ENCODE data around the gene TFIP11. TPM values are rescaled to one million over a fixed set of nuclear protein-coding genes. Genes with fewer than 3 reads are reported as not detected.

The TFIP11 gene
- total and polyA plus RNA-seq, 2 donors from 2014 or later: 26.7 to 34.2 TPM

DNA sequence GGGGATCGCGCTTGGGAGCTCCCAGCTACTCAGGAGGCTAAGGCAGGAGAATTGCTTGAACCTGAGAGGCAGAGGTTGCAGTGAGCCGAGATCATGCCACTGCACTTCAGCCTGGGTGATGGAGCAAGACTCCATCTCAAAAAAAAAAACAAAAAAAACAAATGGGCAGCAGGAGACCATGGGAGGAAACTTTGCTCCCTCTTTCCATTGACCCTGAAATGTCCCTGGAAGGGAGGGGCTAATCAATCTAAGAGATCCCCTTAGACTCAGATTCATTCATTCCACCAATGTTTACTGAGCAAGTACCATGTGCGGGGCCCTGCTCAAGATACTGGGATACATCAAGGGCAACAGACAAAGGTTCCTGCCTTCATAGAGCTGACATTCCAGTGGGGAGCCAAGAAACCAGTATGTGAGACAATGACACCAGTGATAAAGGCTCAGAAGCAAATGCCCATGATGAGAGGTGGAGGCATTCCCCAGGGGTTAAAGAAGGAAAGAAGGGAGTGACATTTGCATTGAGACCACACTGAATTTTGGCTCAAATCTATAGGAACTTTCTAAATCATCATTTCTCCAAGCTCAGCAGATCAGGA lies 37.7 kb upstream of the TFIP11 start:
- Histone ChIP-seq H3K9ac (ENCODE audit: low read length in 3 of 3) (peak overlapping the region in 1 of 3 donors; percentile 26), H3K4me3 (ENCODE audit: low read length in 3 of 3) (no peak overlapping the region), H3K9me3 (ENCODE audit: control insufficient read depth in 2 of 3, insufficient read depth in 1 of 3, low read length in 3 of 3) (no peaks in the 10 kb centered on the region), H3K4me1 (ENCODE audit: control insufficient read depth in 2 of 3, insufficient read depth in 2 of 3, low read depth in 1 of 3, low read length in 3 of 3) (peaks cover 0 to 18% (median 4%) of the 10 kb centered on the region in 3 donors), H3K27me3 (ENCODE audit: control insufficient read depth, insufficient read depth, low read length) (no peaks in the 10 kb centered on the region), H3K27ac (ENCODE audit: low read depth in 2 of 2, low read length in 2 of 2) (peak overlapping the region; percentile 51 to 82), H3K36me3 (ENCODE audit: control insufficient read depth in 2 of 3, insufficient read depth in 3 of 3, low read length in 3 of 3) (peaks cover 0 to 5% (median 0%) of the 10 kb centered on the region in 3 donors)
- intact Hi-C loops (cut with DNase I): no loop called here
- no peak for TF ChIP-seq CTCF (IDR thresholded peaks at IDR 0.05; ENCODE audit: borderline replicate concordance, extremely low read depth, insufficient read depth)
- no peak for DNase-seq
- FAIRE-seq: no peak

DNA sequence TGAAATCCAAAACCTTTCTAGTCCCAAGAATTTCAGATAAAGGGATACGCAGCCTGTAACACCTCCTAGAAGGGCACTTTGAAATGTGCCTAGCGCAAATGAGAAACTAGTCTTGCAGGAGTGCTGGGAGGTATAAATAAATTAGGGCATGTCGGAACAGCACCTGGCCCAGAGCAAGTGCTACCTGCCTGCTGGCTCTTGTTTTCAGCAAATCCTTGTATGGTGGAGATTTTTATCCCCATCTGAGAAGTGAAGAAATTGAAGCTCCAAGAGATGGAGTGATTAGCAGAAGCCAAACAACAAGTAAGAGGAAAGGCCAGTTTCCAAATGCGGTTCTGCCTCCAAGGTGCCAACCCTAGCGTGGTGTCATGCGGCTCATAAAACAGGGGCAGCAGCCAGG lies 36.7 kb upstream of the TFIP11 start:
- H3K27me3 ChIP-seq (ENCODE audit: control insufficient read depth, insufficient read depth, low read length): no peaks in the 10 kb centered on the region
- peak overlapping the region; percentile 54 to 55 for H3K27ac ChIP-seq (ENCODE audit: low read depth in 2 of 2, low read length in 2 of 2)
- H3K9me3 ChIP-seq (ENCODE audit: control insufficient read depth in 2 of 3, insufficient read depth in 1 of 3, low read length in 3 of 3): no peaks in the 10 kb centered on the region
- DNase-seq (no peak), FAIRE-seq (no peak)
- H3K9ac ChIP-seq (ENCODE audit: low read length in 3 of 3): no peak overlapping the region
- TF ChIP-seq CTCF (IDR thresholded peaks at IDR 0.05; ENCODE audit: borderline replicate concordance, extremely low read depth, insufficient read depth): no peak
- peaks cover 0 to 5% (median 0%) of the 10 kb centered on the region in 3 donors for H3K36me3 ChIP-seq (ENCODE audit: control insufficient read depth in 2 of 3, insufficient read depth in 3 of 3, low read length in 3 of 3)
- no peak overlapping the region for H3K4me3 ChIP-seq (ENCODE audit: low read length in 3 of 3)
- peaks cover 0 to 12% (median 4%) of the 10 kb centered on the region in 3 donors for H3K4me1 ChIP-seq (ENCODE audit: control insufficient read depth in 2 of 3, insufficient read depth in 2 of 3, low read depth in 1 of 3, low read length in 3 of 3)
- intact Hi-C loops (cut with DNase I): no loop called here

DNA sequence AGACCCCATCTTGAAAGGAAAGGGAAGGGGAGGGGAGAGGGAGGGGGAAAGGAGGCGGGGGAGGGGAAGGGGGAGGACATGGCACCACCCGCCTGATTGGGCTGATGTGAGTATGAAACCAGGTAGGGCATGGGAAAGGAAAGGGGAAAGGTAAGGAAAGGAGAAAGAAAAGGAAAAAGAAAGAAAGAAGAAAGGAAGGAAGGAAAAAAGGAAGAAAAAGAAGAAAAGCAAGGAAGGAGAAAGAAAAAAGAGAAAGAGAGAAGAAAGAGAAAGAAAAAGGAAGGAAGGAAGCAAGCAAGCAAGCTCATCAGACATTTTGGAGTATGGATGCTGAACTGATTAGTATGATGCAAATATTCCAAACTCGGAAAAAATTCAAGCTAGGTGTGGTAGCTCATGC lies 36.0 kb upstream of the TFIP11 start:
- Histone ChIP-seq H3K4me1 (ENCODE audit: control insufficient read depth in 2 of 3, insufficient read depth in 2 of 3, low read depth in 1 of 3, low read length in 3 of 3) (peaks cover 0 to 10% (median 4%) of the 10 kb centered on the region in 3 donors), H3K27me3 (ENCODE audit: control insufficient read depth, insufficient read depth, low read length) (no peaks in the 10 kb centered on the region), H3K27ac (ENCODE audit: low read depth in 2 of 2, low read length in 2 of 2) (no peak overlapping the region), H3K9ac (ENCODE audit: low read length in 3 of 3) (no peak overlapping the region), H3K4me3 (ENCODE audit: low read length in 3 of 3) (no peak overlapping the region), H3K36me3 (ENCODE audit: control insufficient read depth in 2 of 3, insufficient read depth in 3 of 3, low read length in 3 of 3) (peaks cover 0 to 5% (median 0%) of the 10 kb centered on the region in 3 donors), H3K9me3 (ENCODE audit: control insufficient read depth in 2 of 3, insufficient read depth in 1 of 3, low read length in 3 of 3) (no peaks in the 10 kb centered on the region)
- no peak for TF ChIP-seq CTCF (IDR thresholded peaks at IDR 0.05; ENCODE audit: borderline replicate concordance, extremely low read depth, insufficient read depth)
- DNase-seq: no peak
- FAIRE-seq: no peak
- intact Hi-C loops (cut with DNase I): no loop called here

Data from kidney (tissue), 14 donors.